ENCODE results near the gene SKIC3. TPM values are rescaled to one million over a fixed set of nuclear protein-coding genes. Genes with fewer than 3 reads are reported as not detected.

SKIC3 gene
- total RNA-seq, 1 experiment from 2014 or later, result 78.4 TPM

DNA sequence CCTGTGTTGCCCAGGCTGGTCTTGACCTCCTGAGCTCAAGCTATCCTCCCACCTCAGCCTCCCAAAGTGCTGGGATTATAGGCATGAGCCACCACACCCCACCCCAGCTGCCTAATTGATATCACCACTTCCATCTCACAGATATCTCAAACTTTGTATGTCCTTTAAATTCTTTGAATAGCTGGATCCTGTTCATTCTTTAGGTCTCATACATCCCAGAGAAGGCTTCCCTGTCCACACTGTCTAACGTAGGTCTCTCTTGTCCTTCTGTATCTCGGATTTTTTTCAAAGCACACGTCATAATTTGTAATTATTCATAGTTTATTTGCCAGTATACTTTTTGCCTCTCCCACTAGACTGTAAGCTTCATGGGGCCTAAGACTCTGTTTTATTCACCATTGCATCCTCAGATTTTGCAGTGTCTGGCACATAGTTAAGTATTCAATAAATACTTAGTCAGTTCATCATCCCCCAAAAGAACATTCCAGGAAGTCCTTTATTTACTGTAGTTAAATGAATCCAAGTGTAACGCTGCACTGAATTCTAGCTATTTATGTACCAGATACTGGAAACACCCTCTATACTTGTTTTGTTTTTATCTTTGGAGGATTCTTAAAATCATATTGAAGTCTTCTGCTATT is 10.6 kb upstream of the SKIC3 start:
- BruUV-seq (replicated peaks), result no TSS peak
- Mint-ChIP-seq H3K4me1 (ENCODE audit: low read depth, unreplicated experiment) (peaks cover 5% of the 10 kb centered on the region), H3K9me3 (ENCODE audit: unreplicated experiment) (no peaks in the 10 kb centered on the region), H3K36me3 (ENCODE audit: insufficient read depth, unreplicated experiment) (no peaks in the 10 kb centered on the region), H3K27ac (ENCODE audit: unreplicated experiment) (no peak overlapping the region), H3K4me3 (ENCODE audit: unreplicated experiment) (no peak overlapping the region), H3K27me3 (ENCODE audit: insufficient read depth, unreplicated experiment) (no peaks in the 10 kb centered on the region)
- intact Hi-C loops (cut with micrococcal nuclease; ENCODE audit: unreplicated experiment), result no loop called here
- ChIA-PET CTCF (no interaction called here), POLR2A (no interaction called here)
- Histone ChIP-seq H3K9me3 (no peaks in the 10 kb centered on the region), H3K4me3 (ENCODE audit: low read depth, low read length) (no peak overlapping the region), H3K4me1 (peaks cover 6% of the 10 kb centered on the region), H3K36me3 (ENCODE audit: control insufficient read depth, insufficient read depth, low read length) (no peaks in the 10 kb centered on the region), H3K27me3 (replicated peaks; ENCODE audit: control insufficient read depth, insufficient read depth, low read length) (no peaks in the 10 kb centered on the region)
- TF ChIP-seq, protein P1, sequence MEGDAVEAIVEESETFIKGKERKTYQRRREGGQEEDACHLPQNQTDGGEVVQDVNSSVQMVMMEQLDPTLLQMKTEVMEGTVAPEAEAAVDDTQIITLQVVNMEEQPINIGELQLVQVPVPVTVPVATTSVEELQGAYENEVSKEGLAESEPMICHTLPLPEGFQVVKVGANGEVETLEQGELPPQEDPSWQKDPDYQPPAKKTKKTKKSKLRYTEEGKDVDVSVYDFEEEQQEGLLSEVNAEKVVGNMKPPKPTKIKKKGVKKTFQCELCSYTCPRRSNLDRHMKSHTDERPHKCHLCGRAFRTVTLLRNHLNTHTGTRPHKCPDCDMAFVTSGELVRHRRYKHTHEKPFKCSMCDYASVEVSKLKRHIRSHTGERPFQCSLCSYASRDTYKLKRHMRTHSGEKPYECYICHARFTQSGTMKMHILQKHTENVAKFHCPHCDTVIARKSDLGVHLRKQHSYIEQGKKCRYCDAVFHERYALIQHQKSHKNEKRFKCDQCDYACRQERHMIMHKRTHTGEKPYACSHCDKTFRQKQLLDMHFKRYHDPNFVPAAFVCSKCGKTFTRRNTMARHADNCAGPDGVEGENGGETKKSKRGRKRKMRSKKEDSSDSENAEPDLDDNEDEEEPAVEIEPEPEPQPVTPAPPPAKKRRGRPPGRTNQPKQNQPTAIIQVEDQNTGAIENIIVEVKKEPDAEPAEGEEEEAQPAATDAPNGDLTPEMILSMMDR (IDR thresholded peaks at IDR 0.05; ENCODE audit: insufficient read depth in 1 of 2, low read depth in 1 of 2, low read length in 1 of 2, severe bottlenecking in 1 of 2, unreplicated experiment in 1 of 2), result no peak
- no peak for DNase-seq

DNA sequence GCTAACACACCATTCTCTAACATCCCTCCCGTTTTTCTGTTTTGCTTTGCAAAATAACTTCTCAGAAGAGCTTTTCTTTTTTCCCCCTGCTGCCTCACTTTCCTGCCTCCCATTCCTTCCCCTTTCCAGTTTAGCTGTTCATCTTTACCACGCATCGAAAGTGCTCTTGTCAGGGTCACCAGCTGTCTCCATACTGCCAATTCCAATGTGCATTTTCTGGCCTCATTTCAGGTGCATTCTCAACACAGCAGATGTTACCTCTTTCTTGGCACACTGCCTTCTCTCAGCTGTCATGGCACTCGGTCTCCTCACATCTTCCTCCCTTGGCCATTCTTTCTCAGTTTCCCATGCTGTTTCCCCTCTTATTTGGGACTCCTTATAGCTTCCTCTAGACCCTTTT is 9.7 kb upstream of the SKIC3 start:
- no TSS peak for BruUV-seq (replicated peaks)
- Mint-ChIP-seq H3K36me3 (ENCODE audit: insufficient read depth, unreplicated experiment) (no peaks in the 10 kb centered on the region), H3K9me3 (ENCODE audit: unreplicated experiment) (no peaks in the 10 kb centered on the region), H3K4me3 (ENCODE audit: unreplicated experiment) (no peak overlapping the region), H3K27ac (ENCODE audit: unreplicated experiment) (no peak overlapping the region), H3K27me3 (ENCODE audit: insufficient read depth, unreplicated experiment) (no peaks in the 10 kb centered on the region), H3K4me1 (ENCODE audit: low read depth, unreplicated experiment) (peaks cover 5% of the 10 kb centered on the region)
- TF ChIP-seq, protein P1 (IDR thresholded peaks at IDR 0.05; ENCODE audit: insufficient read depth in 1 of 2, low read depth in 1 of 2, low read length in 1 of 2, severe bottlenecking in 1 of 2, unreplicated experiment in 1 of 2), result no peak
- Histone ChIP-seq H3K4me1 (peaks cover 6% of the 10 kb centered on the region), H3K36me3 (ENCODE audit: control insufficient read depth, insufficient read depth, low read length) (no peaks in the 10 kb centered on the region), H3K27me3 (replicated peaks; ENCODE audit: control insufficient read depth, insufficient read depth, low read length) (no peaks in the 10 kb centered on the region), H3K9me3 (no peaks in the 10 kb centered on the region), H3K4me3 (ENCODE audit: low read depth, low read length) (no peak overlapping the region)
- intact Hi-C loops (cut with micrococcal nuclease; ENCODE audit: unreplicated experiment), result no loop called here
- POLR2A ChIA-PET, result interaction anchor here (0.7 kb wide), 1 partner anchor 643 kb away, joined by 7 read pairs; no protein-coding TSS in a partner anchor
- no peak for DNase-seq
- CTCF ChIA-PET, result no interaction called here

DNA sequence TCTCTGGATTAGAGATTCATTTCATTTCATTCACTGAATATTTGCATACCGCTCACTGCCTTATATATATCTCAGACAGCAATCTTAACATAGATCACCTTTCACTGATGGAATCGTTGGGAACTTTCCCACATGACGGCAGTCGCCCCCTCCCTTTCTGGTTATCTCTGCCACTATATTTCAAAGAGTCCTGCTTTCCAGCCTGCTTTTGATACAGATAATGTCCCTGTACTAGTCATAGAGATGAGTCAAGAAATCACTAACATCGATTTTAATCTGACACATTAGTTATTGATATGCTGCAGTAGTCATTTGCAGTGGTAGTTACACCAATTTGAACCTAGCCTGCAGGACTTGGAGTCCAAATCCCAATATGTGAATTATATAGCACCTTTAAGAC is 8.6 kb upstream of the SKIC3 start:
- Mint-ChIP-seq H3K9me3 (ENCODE audit: unreplicated experiment) (no peaks in the 10 kb centered on the region), H3K36me3 (ENCODE audit: insufficient read depth, unreplicated experiment) (no peaks in the 10 kb centered on the region), H3K27ac (ENCODE audit: unreplicated experiment) (no peak overlapping the region), H3K4me3 (ENCODE audit: unreplicated experiment) (no peak overlapping the region), H3K4me1 (ENCODE audit: low read depth, unreplicated experiment) (peaks cover 5% of the 10 kb centered on the region), H3K27me3 (ENCODE audit: insufficient read depth, unreplicated experiment) (no peaks in the 10 kb centered on the region)
- DNase-seq, result no peak
- no peaks in the 10 kb centered on the region for H3K36me3 ChIP-seq (ENCODE audit: control insufficient read depth, insufficient read depth, low read length)
- POLR2A ChIA-PET, result no interaction called here
- CTCF ChIA-PET, result no interaction called here
- H3K4me3 ChIP-seq (ENCODE audit: low read depth, low read length), result no peak overlapping the region
- TF ChIP-seq, protein P1 (IDR thresholded peaks at IDR 0.05; ENCODE audit: insufficient read depth in 1 of 2, low read depth in 1 of 2, low read length in 1 of 2, severe bottlenecking in 1 of 2, unreplicated experiment in 1 of 2), result no peak
- H3K4me1 ChIP-seq, result peaks cover 6% of the 10 kb centered on the region
- H3K27me3 ChIP-seq (replicated peaks; ENCODE audit: control insufficient read depth, insufficient read depth, low read length), result no peaks in the 10 kb centered on the region
- H3K9me3 ChIP-seq, result no peaks in the 10 kb centered on the region
- intact Hi-C loops (cut with micrococcal nuclease; ENCODE audit: unreplicated experiment), result no loop called here
- no TSS peak for BruUV-seq (replicated peaks)

All from Caco-2 (cell line).